Cardiac fibroblast (primary cell): Measurements from ENCODE around the gene PHLDA3.

ENCODE experiments used
- DNase-seq, 2 donors: peaks; one replicate each; pipeline versions ENCODE4 v3.0.0 to v3.0.0-alpha.2; 2010; ENCODE audit warnings: low read depth in 2 of 2
- H3K4me3 ChIP-seq, 2 donors: replicated peaks in 1 of 2; 1 replicate in 1 of 2; 2 replicates in 1 of 2; pipeline ENCODE4 v1.5.1; 2011; ENCODE audit warnings: low read depth in 2 of 2, low read length in 2 of 2, mild to moderate bottlenecking in 2 of 2, moderate library complexity in 1 of 2
- CTCF ChIP-seq: IDR thresholded peaks from one replicate; pipeline ENCODE4 v1.5.1; 2011; ENCODE audit warnings: low read depth, mild to moderate bottlenecking, low read length, inconsistent platforms

The PHLDA3 gene

GRCh38 chr1:201487742-201488141, 18.8 kb upstream of the PHLDA3 start:
- TF ChIP-seq CTCF, result no peak
- H3K4me3 ChIP-seq, result no peak overlapping the region
- DNase-seq, result peak in 1 of 2 donors; percentile 28

- H3K4me3 ChIP-seq, result no peak overlapping the region
- peak; percentile 43 to 93 for DNase-seq
- TF ChIP-seq CTCF, result no peak
Measured at GRCh38 chr1:201486187-201486586, 17.2 kb upstream of the PHLDA3 start.

GRCh38 chr1:201485184-201485774, 16.3 kb upstream of the PHLDA3 start:
- H3K4me3 ChIP-seq, result no peak overlapping the region
- TF ChIP-seq CTCF, result no peak
- no peak for DNase-seq

GRCh38 chr1:201483373-201483949, 14.5 kb upstream of the PHLDA3 start:
- no peak for TF ChIP-seq CTCF
- DNase-seq, result no peak
- H3K4me3 ChIP-seq, result no peak overlapping the region

- H3K4me3 ChIP-seq, result no peak overlapping the region
- TF ChIP-seq CTCF, result no peak
- DNase-seq, result no peak
Measured at GRCh38 chr1:201482755-201483154, 13.8 kb upstream of the PHLDA3 start.

GRCh38 chr1:201481761-201482493, 12.9 kb upstream of the PHLDA3 start:
- DNase-seq, result peak; percentile 83 to 85
- no peak overlapping the region for H3K4me3 ChIP-seq
- peak; percentile 89 for TF ChIP-seq CTCF
